ENCODE measurements around the gene ARID1B. TPM values are rescaled to one million over a fixed set of nuclear protein-coding genes. Genes with fewer than 3 reads are reported as not detected.
A peak's percentile ranks its signal among the peaks of the same experiment; 100 is the strongest.

Gene ARID1B
- total and polyA plus RNA-seq, 4 donors, result 7.0 to 49.0 (median 24.2) TPM

DNA sequence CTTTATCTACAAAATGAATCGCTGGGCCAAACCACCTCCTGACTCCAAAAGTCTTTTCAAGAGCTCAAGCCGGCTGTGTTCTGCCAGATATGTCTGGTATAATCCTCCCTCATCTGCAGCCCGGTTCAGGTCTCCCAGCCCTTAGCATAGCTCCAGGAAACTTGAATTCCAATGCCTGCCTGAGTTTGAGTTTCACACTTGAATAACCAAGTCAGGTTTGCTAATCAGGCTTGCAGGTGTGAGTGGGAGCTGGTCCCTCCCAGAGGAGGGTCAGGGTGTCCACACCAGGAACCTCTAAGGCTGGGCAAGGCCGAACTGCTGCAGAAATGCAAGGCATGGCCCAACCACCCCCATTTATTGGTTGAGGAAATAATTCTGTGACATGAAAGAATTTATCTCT, 449.6 kb downstream of the ARID1B start (continued):
- TF ChIP-seq TAF1 (conservative IDR thresholded peaks at IDR 0.05), result no peak
- no peak for TF ChIP-seq FOXA2 (IDR thresholded peaks at IDR 0.05)
- no peak for TF ChIP-seq RXRA (IDR thresholded peaks at IDR 0.05)
- TF ChIP-seq FOXA1 (IDR thresholded peaks at IDR 0.05), result no peak
- TF ChIP-seq HNF4G (IDR thresholded peaks at IDR 0.05), result no peak
- no peak for TF ChIP-seq JUND (IDR thresholded peaks at IDR 0.05)
- no peak for TF ChIP-seq HNF4A (conservative IDR thresholded peaks at IDR 0.05)
- no peak for TF ChIP-seq YY1 (IDR thresholded peaks at IDR 0.05)
- no peak for TF ChIP-seq EGR1 (IDR thresholded peaks at IDR 0.05; ENCODE audit: low read depth in 2 of 2)
- no peak for TF ChIP-seq ATF3 (IDR thresholded peaks at IDR 0.05)

DNA sequence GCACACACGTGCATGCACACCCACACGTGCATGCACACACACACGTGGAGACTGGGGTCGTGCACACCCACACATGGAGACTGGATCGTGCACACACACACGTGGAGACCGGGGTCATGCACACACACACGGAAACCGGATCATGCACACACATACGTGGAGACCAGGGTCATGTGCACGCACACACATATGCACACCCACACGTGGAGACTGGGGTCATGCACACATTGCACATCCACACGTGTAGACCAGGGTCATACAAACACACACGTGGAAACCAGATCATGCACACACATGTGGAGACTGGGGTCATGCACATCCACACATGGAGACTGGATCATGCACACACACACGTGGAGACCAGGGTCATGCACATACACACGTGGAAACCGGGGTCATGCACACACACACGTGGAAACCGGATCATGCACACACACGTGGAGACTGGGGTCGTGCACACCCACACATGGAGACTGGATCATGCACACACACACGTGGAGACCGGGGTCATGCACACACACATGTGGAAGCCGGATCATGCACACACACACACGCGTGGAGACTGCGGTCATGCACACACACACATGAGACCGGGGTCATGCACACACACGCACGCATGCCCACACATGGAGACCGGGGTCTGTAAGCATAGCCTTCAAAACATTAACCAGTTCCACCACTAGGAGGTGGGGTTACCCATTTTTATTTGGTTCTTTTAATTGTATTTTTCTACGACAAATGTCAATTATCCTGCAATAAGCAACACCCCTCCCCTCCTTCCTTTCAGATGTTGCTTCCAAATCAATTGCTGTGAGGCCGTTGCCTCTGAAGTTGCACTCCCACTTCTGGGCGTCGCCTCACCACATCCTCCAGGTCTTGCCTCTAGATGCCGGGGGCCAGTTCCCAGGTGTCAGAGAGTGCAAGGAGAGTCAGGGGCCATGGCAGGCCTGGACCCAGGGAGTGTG, 450.3 kb downstream of the ARID1B start:
- Histone ChIP-seq H3K9me3 (ENCODE audit: control insufficient read depth in 4 of 4, low read length in 3 of 4) (no peaks in the 10 kb centered on the region), H3K4me1 (ENCODE audit: control insufficient read depth in 4 of 4, insufficient read depth in 4 of 4, low read length in 3 of 4) (no peaks in the 10 kb centered on the region), H3K9ac (ENCODE audit: low read depth in 1 of 2, low read length in 2 of 2) (no peak overlapping the region), H3K27ac (ENCODE audit: low read depth in 1 of 2, low read length in 2 of 2) (no peak overlapping the region), H3K4me3 (ENCODE audit: low read depth in 1 of 3, low read length in 3 of 3) (no peak overlapping the region), H3K36me3 (ENCODE audit: control insufficient read depth in 4 of 4, insufficient read depth in 3 of 4, low read depth in 1 of 4, low read length in 3 of 4) (no peaks in the 10 kb centered on the region), H3K27me3 (ENCODE audit: control insufficient read depth in 4 of 4, insufficient read depth in 4 of 4, low read length in 3 of 4) (no peaks in the 10 kb centered on the region)
- 79% methylated on average over 36 of the region's 36 CpGs for WGBS
- TF ChIP-seq SP1 (IDR thresholded peaks at IDR 0.05), result no peak
- peak; percentile 9 for TF ChIP-seq CTCF (IDR thresholded peaks at IDR 0.05; ENCODE audit: low read depth, low read length, missing input control)
- TF ChIP-seq RAD21 (IDR thresholded peaks at IDR 0.05), result peak in 1 of 2 donors; percentile 31
- no peak for TF ChIP-seq FOXA2 (IDR thresholded peaks at IDR 0.05)
- DNase-seq (ENCODE audit: low spot score), result no peak

- TF ChIP-seq TAF1 (conservative IDR thresholded peaks at IDR 0.05) (no peak), RXRA (IDR thresholded peaks at IDR 0.05) (no peak), FOXA1 (IDR thresholded peaks at IDR 0.05) (no peak), JUND (IDR thresholded peaks at IDR 0.05) (no peak), YY1 (IDR thresholded peaks at IDR 0.05) (no peak), NR2F2 (IDR thresholded peaks at IDR 0.05) (no peak), MAX (IDR thresholded peaks at IDR 0.05) (no peak)
- no peaks in the 10 kb centered on the region for H3K4me1 ChIP-seq (ENCODE audit: control insufficient read depth in 4 of 4, insufficient read depth in 4 of 4, low read length in 3 of 4)
- H3K9ac ChIP-seq (ENCODE audit: low read depth in 1 of 2, low read length in 2 of 2), result no peak overlapping the region
- H3K27ac ChIP-seq (ENCODE audit: low read depth in 1 of 2, low read length in 2 of 2), result no peak overlapping the region
- H3K36me3 ChIP-seq (ENCODE audit: control insufficient read depth in 4 of 4, insufficient read depth in 3 of 4, low read depth in 1 of 4, low read length in 3 of 4), result no peaks in the 10 kb centered on the region
- no peaks in the 10 kb centered on the region for H3K9me3 ChIP-seq (ENCODE audit: control insufficient read depth in 4 of 4, low read length in 3 of 4)
- no peak for DNase-seq (ENCODE audit: low spot score)
- H3K4me3 ChIP-seq (ENCODE audit: low read depth in 1 of 3, low read length in 3 of 3), result no peak overlapping the region
- H3K27me3 ChIP-seq (ENCODE audit: control insufficient read depth in 4 of 4, insufficient read depth in 4 of 4, low read length in 3 of 4), result no peaks in the 10 kb centered on the region
- 80% methylated on average over 23 of the region's 23 CpGs for WGBS
Observed at GRCh38 chr6:157228426-157229131, 451.4 kb downstream of the ARID1B start.

Data from liver (tissue), 9 donors.